H1 (cell line): ENCODE data around the gene DCUN1D3. TPM values are rescaled to one million over a fixed set of nuclear protein-coding genes. Genes with fewer than 3 reads are reported as not detected.

Experiments used
- CTCF ChIA-PET: fragments of 300-600 bp; sonication (Branson Sonifier 250); formaldehyde crosslinking; loops from one replicate; lab custom pipeline; 2021; ENCODE audit not compliant: partially characterized antibody; lab: Charles Lee
- POLR2A ChIA-PET: fragments of 300-600 bp; sonication (Branson Sonifier 250); formaldehyde crosslinking; loops from one replicate; lab custom pipeline; 2021; ENCODE audit warnings: inconsistent platforms; ENCODE audit not compliant: partially characterized antibody; lab: Charles Lee
- DNase-seq, 2 experiments: peaks; one replicate each; pipeline versions ENCODE4 v3.0.0 to v3.0.0-alpha.2; 2010 to 2022; ENCODE audit warnings: low spot score in 2 of 2, low read depth in 1 of 2, mixed read lengths in 1 of 2
- FAIRE-seq: peaks from 2 replicates; lab custom pipeline; 2011; peaks lifted over from hg19 to GRCh38; lab: Jason Lieb, UNC
- H2AFZ ChIP-seq: 2 replicates; pipeline ENCODE4 v1.8.1; 2012; ENCODE audit warnings: low read length, inconsistent platforms
- H2AK5ac ChIP-seq: 2 replicates; pipeline ENCODE4 v1.6.1; 2013; ENCODE audit warnings: low read depth, low read length
- H2BK120ac ChIP-seq: replicated peaks from 2 replicates; pipeline ENCODE3; 2013; ENCODE audit warnings: low read depth, low read length, inconsistent platforms
- H2BK12ac ChIP-seq: 2 replicates; pipeline ENCODE4 v1.6.1; 2013; ENCODE audit warnings: low read depth, low read length
- H2BK15ac ChIP-seq: 2 replicates; pipeline ENCODE4 v1.6.1; 2013; ENCODE audit warnings: low read length
- H2BK20ac ChIP-seq: 2 replicates; pipeline ENCODE4 v1.6.1; 2013; ENCODE audit warnings: low read length
- H2BK5ac ChIP-seq: 2 replicates; pipeline ENCODE4 v1.6.1; 2013; ENCODE audit warnings: low read depth, low read length
- H3K14ac ChIP-seq: 2 replicates; pipeline ENCODE4 v1.6.1; 2013; ENCODE audit warnings: inconsistent platforms; ENCODE audit not compliant: insufficient read length
- H3K18ac ChIP-seq: 2 replicates; pipeline ENCODE4 v1.6.1; 2013; ENCODE audit warnings: low read length; ENCODE audit errors: extremely low read depth
- H3K23ac ChIP-seq: 2 replicates; pipeline ENCODE4 v1.6.1; 2013; ENCODE audit warnings: inconsistent platforms; ENCODE audit not compliant: insufficient read length
- H3K23me2 ChIP-seq: 2 replicates; pipeline ENCODE4 v1.6.1; 2013; ENCODE audit warnings: low read depth, low read length
- H3K27ac ChIP-seq: 2 replicates; pipeline ENCODE4 v1.6.1; 2011; ENCODE audit warnings: low read depth, low read length, inconsistent platforms
- H3K27me3 ChIP-seq, 4 experiments: replicated peaks in 1 of 4; 1 replicate in 1 of 4; 2 replicates in 3 of 4; pipeline versions ENCODE4 v1.6.1 to v1.8.1; 2011 to 2013; ENCODE audit warnings: low read length in 3 of 4, mild to moderate bottlenecking in 3 of 4, inconsistent platforms in 2 of 4, mixed read lengths in 2 of 4, moderate library complexity in 1 of 4; ENCODE audit not compliant: control insufficient read depth in 3 of 4, insufficient read depth in 3 of 4; ENCODE audit errors: extremely low read depth in 1 of 4
- H3K36me3 ChIP-seq, 4 experiments: 2 replicates each; pipeline versions ENCODE4 v1.6.1 to v1.8.1; 2011 to 2013; ENCODE audit warnings: mild to moderate bottlenecking in 4 of 4, low read length in 3 of 4, moderate library complexity in 2 of 4, control low read depth in 1 of 4, inconsistent platforms in 1 of 4; ENCODE audit not compliant: insufficient read depth in 4 of 4, control insufficient read depth in 2 of 4
- H3K4ac ChIP-seq: replicated peaks from 2 replicates; pipeline ENCODE3; 2013; ENCODE audit warnings: low read length, low read depth, mixed read lengths, inconsistent platforms; ENCODE audit not compliant: insufficient read length
- H3K4me1 ChIP-seq, 4 experiments: replicated peaks in 1 of 4; 1 replicate in 1 of 4; 2 replicates in 3 of 4; pipeline versions ENCODE4 v1.6.1 to v1.8.1; 2011 to 2013; ENCODE audit warnings: low read length in 3 of 4, inconsistent platforms in 2 of 4, mixed read lengths in 1 of 4; ENCODE audit not compliant: insufficient read depth in 4 of 4, control insufficient read depth in 3 of 4
- H3K4me2 ChIP-seq, 2 experiments: 2 replicates each; pipeline versions ENCODE4 v1.6.1 to v1.8.1; 2011 to 2013; ENCODE audit warnings: low read depth in 2 of 2, low read length in 2 of 2, control low read depth in 1 of 2, inconsistent platforms in 1 of 2, mild to moderate bottlenecking in 1 of 2; ENCODE audit not compliant: insufficient read depth in 1 of 2
- H3K4me3 ChIP-seq, 4 experiments: fragments of 200-600, 300-600 bp in 1 of 4; sonication (generic), shearing (Covaris generic), sonication (Bioruptor Twin) in 1 of 4; 2 replicates each; pipeline versions ENCODE4 v1.5.1 to v1.8.1; 2011 to 2016; ENCODE audit warnings: low read length in 4 of 4, low read depth in 3 of 4, control low read depth in 2 of 4, inconsistent platforms in 2 of 4, mild to moderate bottlenecking in 2 of 4, mixed read lengths in 1 of 4, moderate library complexity in 1 of 4; ENCODE audit not compliant: insufficient read depth in 2 of 4; ENCODE audit errors: extremely low read depth in 1 of 4
- H3K56ac ChIP-seq: replicated peaks from 2 replicates; pipeline ENCODE3; 2013; ENCODE audit warnings: low read depth, mild to moderate bottlenecking, mixed read lengths, low read length, inconsistent platforms; ENCODE audit not compliant: insufficient read length
- H3K79me1 ChIP-seq: 2 replicates; pipeline ENCODE4 v1.6.1; 2013; ENCODE audit warnings: low read depth, low read length, control low read depth
- H3K79me2 ChIP-seq, 2 experiments: 2 replicates each; pipeline versions ENCODE4 v1.6.1 to v1.8.1; 2012 to 2013; ENCODE audit warnings: low read length in 2 of 2, mild to moderate bottlenecking in 2 of 2, inconsistent platforms in 1 of 2; ENCODE audit not compliant: insufficient read depth in 2 of 2, control insufficient read depth in 1 of 2
- H3K9ac ChIP-seq, 4 experiments: replicated peaks in 1 of 4; 1 replicate in 1 of 4; 2 replicates in 3 of 4; pipeline versions ENCODE4 v1.6.1 to v1.8.1; 2011 to 2013; ENCODE audit warnings: low read depth in 3 of 4, low read length in 3 of 4, control low read depth in 2 of 4, mild to moderate bottlenecking in 2 of 4, moderate library complexity in 2 of 4, inconsistent platforms in 1 of 4; ENCODE audit errors: extremely low read depth in 1 of 4
- H3K9me3 ChIP-seq, 2 experiments: 2 replicates each; pipeline versions ENCODE4 v1.6.1 to v1.8.1; 2012 to 2013; ENCODE audit warnings: mild to moderate bottlenecking in 2 of 2, moderate library complexity in 2 of 2, control low read depth in 1 of 2, inconsistent platforms in 1 of 2, low read depth in 1 of 2, low read length in 1 of 2, mixed read lengths in 1 of 2; ENCODE audit not compliant: insufficient read depth in 2 of 2
- H4K20me1 ChIP-seq, 2 experiments: replicated peaks in 1 of 2; 2 replicates each; pipeline versions ENCODE3 to v1.8.1; 2011 to 2013; ENCODE audit warnings: inconsistent platforms in 2 of 2, low read length in 2 of 2, mild to moderate bottlenecking in 1 of 2; ENCODE audit not compliant: insufficient read depth in 2 of 2, control insufficient read depth in 1 of 2
- H4K5ac ChIP-seq: 2 replicates; pipeline ENCODE4 v1.6.1; 2013; ENCODE audit warnings: low read length, low read depth, mixed read lengths, inconsistent platforms; ENCODE audit not compliant: insufficient read length
- H4K8ac ChIP-seq: 2 replicates; pipeline ENCODE4 v1.8.0; 2013; ENCODE audit warnings: mild to moderate bottlenecking, moderate library complexity, low read length, inconsistent platforms; ENCODE audit not compliant: insufficient read depth; ENCODE audit errors: extremely low read depth
- H4K91ac ChIP-seq: replicated peaks from 2 replicates; pipeline ENCODE3; 2013; ENCODE audit warnings: low read length, mixed read lengths, inconsistent platforms; ENCODE audit not compliant: insufficient read length
- ASH2L ChIP-seq: fragments of 200-600, 300-600 bp; sonication (generic); IDR thresholded peaks from one replicate; pipeline ENCODE4 v1.7.1; 2017; ENCODE audit warnings: low read length
- BACH1 ChIP-seq: IDR thresholded peaks from 2 replicates; pipeline ENCODE4 v1.6.1; 2012; ENCODE audit warnings: low read length, improper control_type of control experiment
- EP300 ChIP-seq, 2 experiments: IDR thresholded peaks; 1 replicate in 1 of 2; 2 replicates in 1 of 2; pipeline ENCODE4 v1.6.1; 2011 to 2012; ENCODE audit warnings: low read depth in 2 of 2, low read length in 2 of 2, mild to moderate bottlenecking in 2 of 2, borderline replicate concordance in 1 of 2, inconsistent platforms in 1 of 2, moderate library complexity in 1 of 2
- JUND ChIP-seq: IDR thresholded peaks from 2 replicates; pipeline ENCODE4 v1.6.1; 2011; ENCODE audit warnings: mild to moderate bottlenecking, improper control_type of control experiment, low read length
- POLR2A ChIP-seq, 2 experiments: IDR thresholded peaks; 1 replicate in 1 of 2; 2 replicates in 1 of 2; pipeline ENCODE4 v1.6.1; 2011; ENCODE audit warnings: low read depth in 2 of 2, low read length in 2 of 2, mild to moderate bottlenecking in 2 of 2; ENCODE audit errors: control extremely low read depth in 1 of 2
- SAP30 ChIP-seq: fragments of 300-600 bp; sonication (generic); IDR thresholded peaks from 2 replicates; pipeline ENCODE4 v1.7.1; 2012; ENCODE audit warnings: low read length, moderate library complexity, mild to moderate bottlenecking, inconsistent platforms; ENCODE audit not compliant: insufficient read depth, insufficient replicate concordance
- SIRT6 ChIP-seq: IDR thresholded peaks from one replicate; pipeline ENCODE4 v1.7.1; 2012; ENCODE audit warnings: low read length, inconsistent platforms
- WGBS, 2 experiments: shearing (Covaris generic) in 1 of 2; methylation state at CpG; one replicate each; pipeline versions ENCODE4 v1.1.6 to v1.1.7; 2013 to 2015; ENCODE audit warnings: low lambda C conversion rate in 2 of 2, mixed read lengths in 2 of 2, inconsistent platforms in 1 of 2, low coverage in 1 of 2, missing lambda C conversion rate in 1 of 2; ENCODE audit not compliant: insufficient replicate concordance in 2 of 2, insufficient coverage in 1 of 2, insufficient read length in 1 of 2; ENCODE audit errors: extremely low coverage in 1 of 2, missing lambda C conversion rate in 1 of 2; 5-methylcytosine and 5-hydroxymethylcytosine counted together
- polyA plus RNA-seq, 7 experiments: library from polyadenylated mRNA; depleted of rRNA in 3 of 7; stranded (reverse) in 5 of 7; unstranded in 2 of 7; fragments of >200 nt in 5 of 7; fragments of 200-250 nt in 2 of 7; gene quantifications; 1 replicate in 5 of 7; 2 replicates in 1 of 7; 4 replicates in 1 of 7; pipeline versions ENCODE4 v1.2.1 to v1.2.3, GENCODE V29; 2011 to 2013; ENCODE audit warnings: missing spikeins in 2 of 7, mixed read lengths in 2 of 7
- total RNA-seq: library from RNA; stranded (reverse); fragmentation: NEBNext Ultra II Directional; extraction: Animal tissue kit (Norgen Biotek cat#: 25700); gene quantifications from 2 replicates; pipeline ENCODE4 v1.2.1, GENCODE V29; 2021
- TF ChIP-seq, protein P1 (sequence below): IDR thresholded peaks from 2 replicates; pipeline ENCODE4 v1.6.1; 2011; ENCODE audit warnings: low read depth, mild to moderate bottlenecking, low read length; ENCODE audit not compliant: insufficient read depth
- TF ChIP-seq, protein P2 (sequence below): IDR thresholded peaks from 2 replicates; pipeline ENCODE4 v1.6.1; 2012; ENCODE audit warnings: low read length, inconsistent platforms

Gene DCUN1D3
- total and polyA plus RNA-seq, 2 of the 8 experiments (the other 6 are each of a cell fraction or from before 2014, with no cell fraction given) = 3.5 to 18.2 TPM

DNA sequence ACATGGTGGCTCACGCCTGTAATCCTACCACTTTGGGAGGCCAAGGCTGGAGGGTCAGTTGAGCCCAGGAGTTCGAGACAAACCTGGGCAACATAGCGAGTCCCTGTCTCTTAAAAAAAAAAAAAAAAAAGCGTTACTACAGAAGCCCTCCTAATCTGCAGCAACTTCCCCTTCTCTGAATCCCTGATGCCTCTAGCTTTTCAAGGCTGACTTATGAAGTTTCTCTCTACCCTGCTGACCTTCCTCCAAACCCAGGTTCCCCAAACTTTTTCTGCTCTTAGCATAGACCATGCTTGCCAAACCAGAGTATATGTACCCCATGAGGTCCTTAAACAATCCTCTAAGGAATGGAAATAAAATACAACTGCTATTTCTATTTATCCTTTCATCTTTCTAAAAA, 16.8 kb upstream of the DCUN1D3 start:
- Histone ChIP-seq H3K4me1 (no peaks in the 10 kb centered on the region; a peak in 1 of 7 replicates), H2BK20ac (no peak overlapping the region), H3K23ac (no peak overlapping the region), H4K5ac (no peak overlapping the region), H3K36me3 (peaks cover 0 to 4% (median 0%) of the 10 kb centered on the region in 4 experiments; a peak in 1 of 8 replicates), H3K4me2 (no peak overlapping the region), H3K56ac (no peak overlapping the region), H3K27me3 (no peaks in the 10 kb centered on the region), H3K79me2 (no peaks in the 10 kb centered on the region), H4K91ac (no peak overlapping the region), H4K20me1 (no peaks in the 10 kb centered on the region), H3K9ac (no peak overlapping the region), H3K23me2 (no peaks in the 10 kb centered on the region; the same call in 1 of the 2 replicates), H3K9me3 (no peaks in the 10 kb centered on the region), H3K4ac (no peak overlapping the region), H2BK120ac (no peak overlapping the region), H2BK12ac (no peak overlapping the region), H2BK15ac (no peak overlapping the region), H4K8ac (no peak overlapping the region), H3K14ac (no peak overlapping the region), H3K79me1 (no peaks in the 10 kb centered on the region), H3K18ac (no peak overlapping the region), H3K4me3 (no peak overlapping the region), H2BK5ac (no peak overlapping the region), H2AFZ (no peak overlapping the region), H3K27ac (no peak overlapping the region)
- FAIRE-seq (no peak), DNase-seq (no peak)
- 93% methylated on average over 3 of the region's 4 CpGs; no CpG with 5 or more reads in 1 of the 2 experiments for WGBS, 2 experiments
- POLR2A ChIA-PET = no interaction called here
- CTCF ChIA-PET = no interaction called here
- no peak for TF ChIP-seq JUND
- no peak for TF ChIP-seq POLR2A (IDR thresholded peaks at IDR 0.05; ENCODE audit: control extremely low read depth in 1 of 2, low read depth in 2 of 2, low read length in 2 of 2)
- TF ChIP-seq ASH2L = no peak
- no peak for TF ChIP-seq EP300 (IDR thresholded peaks at IDR 0.05; ENCODE audit: borderline replicate concordance in 1 of 2, low read depth in 2 of 2, low read length in 2 of 2)
- TF ChIP-seq SIRT6 = no peak
- TF ChIP-seq BACH1 = no peak
- no peak for TF ChIP-seq SAP30
- TF ChIP-seq, protein P1, sequence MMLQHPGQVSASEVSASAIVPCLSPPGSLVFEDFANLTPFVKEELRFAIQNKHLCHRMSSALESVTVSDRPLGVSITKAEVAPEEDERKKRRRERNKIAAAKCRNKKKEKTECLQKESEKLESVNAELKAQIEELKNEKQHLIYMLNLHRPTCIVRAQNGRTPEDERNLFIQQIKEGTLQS = no peak
- TF ChIP-seq, protein P2, sequence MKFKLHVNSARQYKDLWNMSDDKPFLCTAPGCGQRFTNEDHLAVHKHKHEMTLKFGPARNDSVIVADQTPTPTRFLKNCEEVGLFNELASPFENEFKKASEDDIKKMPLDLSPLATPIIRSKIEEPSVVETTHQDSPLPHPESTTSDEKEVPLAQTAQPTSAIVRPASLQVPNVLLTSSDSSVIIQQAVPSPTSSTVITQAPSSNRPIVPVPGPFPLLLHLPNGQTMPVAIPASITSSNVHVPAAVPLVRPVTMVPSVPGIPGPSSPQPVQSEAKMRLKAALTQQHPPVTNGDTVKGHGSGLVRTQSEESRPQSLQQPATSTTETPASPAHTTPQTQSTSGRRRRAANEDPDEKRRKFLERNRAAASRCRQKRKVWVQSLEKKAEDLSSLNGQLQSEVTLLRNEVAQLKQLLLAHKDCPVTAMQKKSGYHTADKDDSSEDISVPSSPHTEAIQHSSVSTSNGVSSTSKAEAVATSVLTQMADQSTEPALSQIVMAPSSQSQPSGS = no peak
- TF ChIP-seq, all 59 proteins: peak for 0
- no peak overlapping the region for H2AK5ac ChIP-seq
